Measurements from ENCODE around the gene PTPRG.

The PTPRG gene

GRCh38 chr3:61595826-61596225 is 34.5 kb downstream of the PTPRG start:
- no peak for TF ChIP-seq ZBTB7A (IDR thresholded peaks at IDR 0.05; ENCODE audit: low read depth)
- TF ChIP-seq TAF1 (IDR thresholded peaks at IDR 0.05; ENCODE audit: low read depth): no peak

- TF ChIP-seq RAD21 (IDR thresholded peaks at IDR 0.05; ENCODE audit: low read depth) (no peak), YY1 (IDR thresholded peaks at IDR 0.05; ENCODE audit: low read depth) (no peak), EP300 (IDR thresholded peaks at IDR 0.05; ENCODE audit: borderline replicate concordance) (no peak), CEBPB (IDR thresholded peaks at IDR 0.05) (no peak), MAX (IDR thresholded peaks at IDR 0.05) (no peak), USF1 (IDR thresholded peaks at IDR 0.05) (no peak), TCF12 (IDR thresholded peaks at IDR 0.05; ENCODE audit: low read depth) (no peak), TEAD4 (IDR thresholded peaks at IDR 0.05) (no peak)
These were observed 36.5 kb downstream of the PTPRG start for GRCh38 chr3:61597906-61598305.

- TF ChIP-seq RAD21 (IDR thresholded peaks at IDR 0.05; ENCODE audit: low read depth) (no peak), CEBPB (IDR thresholded peaks at IDR 0.05) (no peak), CREB1 (IDR thresholded peaks at IDR 0.05; ENCODE audit: low read depth) (no peak), ZBTB7A (IDR thresholded peaks at IDR 0.05; ENCODE audit: low read depth) (no peak), TAF1 (IDR thresholded peaks at IDR 0.05; ENCODE audit: low read depth) (no peak), NFIC (IDR thresholded peaks at IDR 0.05) (no peak), REST (IDR thresholded peaks at IDR 0.05; ENCODE audit: low read depth) (no peak), EP300 (IDR thresholded peaks at IDR 0.05; ENCODE audit: borderline replicate concordance) (no peak), YY1 (IDR thresholded peaks at IDR 0.05; ENCODE audit: low read depth) (no peak), TCF12 (IDR thresholded peaks at IDR 0.05; ENCODE audit: low read depth) (no peak), MAX (IDR thresholded peaks at IDR 0.05) (no peak), FOXM1 (IDR thresholded peaks at IDR 0.05; ENCODE audit: borderline replicate concordance, low read depth) (no peak)
These were observed 38.8 kb downstream of the PTPRG start for GRCh38 chr3:61600195-61600594.

GRCh38 chr3:61601831-61602230 is 40.5 kb downstream of the PTPRG start:
- no peak for TF ChIP-seq RAD21 (IDR thresholded peaks at IDR 0.05; ENCODE audit: low read depth)

GRCh38 chr3:61602466-61602865 is 41.1 kb downstream of the PTPRG start:
- TF ChIP-seq TCF12 (IDR thresholded peaks at IDR 0.05; ENCODE audit: low read depth) (no peak), TAF1 (IDR thresholded peaks at IDR 0.05; ENCODE audit: low read depth) (no peak), EP300 (IDR thresholded peaks at IDR 0.05; ENCODE audit: borderline replicate concordance) (no peak), MAX (IDR thresholded peaks at IDR 0.05) (no peak), CEBPB (IDR thresholded peaks at IDR 0.05) (no peak), CREB1 (IDR thresholded peaks at IDR 0.05; ENCODE audit: low read depth) (no peak), RAD21 (IDR thresholded peaks at IDR 0.05; ENCODE audit: low read depth) (no peak), EGR1 (IDR thresholded peaks at IDR 0.05) (no peak), REST (IDR thresholded peaks at IDR 0.05; ENCODE audit: low read depth) (no peak), ZBTB7A (IDR thresholded peaks at IDR 0.05; ENCODE audit: low read depth) (no peak), NFIC (IDR thresholded peaks at IDR 0.05) (no peak)

GRCh38 chr3:61605589-61606175 is 44.3 kb downstream of the PTPRG start:
- TF ChIP-seq CEBPB (IDR thresholded peaks at IDR 0.05) (no peak), REST (IDR thresholded peaks at IDR 0.05; ENCODE audit: low read depth) (no peak), TCF12 (IDR thresholded peaks at IDR 0.05; ENCODE audit: low read depth) (no peak), MAX (IDR thresholded peaks at IDR 0.05) (no peak), NFIC (IDR thresholded peaks at IDR 0.05) (no peak), EGR1 (IDR thresholded peaks at IDR 0.05) (no peak), TEAD4 (IDR thresholded peaks at IDR 0.05) (no peak), TAF1 (IDR thresholded peaks at IDR 0.05; ENCODE audit: low read depth) (no peak), YY1 (IDR thresholded peaks at IDR 0.05; ENCODE audit: low read depth) (no peak), ZBTB7A (IDR thresholded peaks at IDR 0.05; ENCODE audit: low read depth) (no peak), FOXM1 (IDR thresholded peaks at IDR 0.05; ENCODE audit: borderline replicate concordance, low read depth) (no peak), USF1 (IDR thresholded peaks at IDR 0.05) (no peak), RAD21 (IDR thresholded peaks at IDR 0.05; ENCODE audit: low read depth) (no peak), CREB1 (IDR thresholded peaks at IDR 0.05; ENCODE audit: low read depth) (no peak), EP300 (IDR thresholded peaks at IDR 0.05; ENCODE audit: borderline replicate concordance) (no peak)
